ENCODE data around the gene TTC7B.

The TTC7B gene

GRCh38 chr14:90663680-90664079 lies 152.6 kb downstream of the TTC7B start:
- DNase-seq, result no peak

- DNase-seq, result no peak
Observed at GRCh38 chr14:90663140-90663539, 153.1 kb downstream of the TTC7B start.

GRCh38 chr14:90661866-90662265 lies 154.4 kb downstream of the TTC7B start:
- peak; percentile 3 for DNase-seq

GRCh38 chr14:90660865-90661570 lies 155.2 kb downstream of the TTC7B start:
- DNase-seq, result peak; percentile 79

GRCh38 chr14:90659156-90659555 lies 157.1 kb downstream of the TTC7B start:
- no peak for DNase-seq

- DNase-seq, result no peak
Observed at GRCh38 chr14:90658541-90658967, 157.7 kb downstream of the TTC7B start.

- no peak for DNase-seq
Observed at GRCh38 chr14:90656973-90657372, 159.3 kb downstream of the TTC7B start.

GRCh38 chr14:90655829-90656228 lies 160.4 kb downstream of the TTC7B start:
- no peak for DNase-seq

- DNase-seq, result no peak
Observed at GRCh38 chr14:90654831-90655276, 161.4 kb downstream of the TTC7B start.

GRCh38 chr14:90652626-90653025 lies 163.6 kb downstream of the TTC7B start:
- no peak for DNase-seq

GRCh38 chr14:90651976-90652560 lies 164.2 kb downstream of the TTC7B start:
- no peak for DNase-seq

- no peak for DNase-seq
Observed at GRCh38 chr14:90651271-90651804, 164.9 kb downstream of the TTC7B start.

- no peak for DNase-seq
Observed at GRCh38 chr14:90649557-90650135, 166.6 kb downstream of the TTC7B start.

- no peak for DNase-seq
Observed at GRCh38 chr14:90649083-90649482, 167.1 kb downstream of the TTC7B start.

- DNase-seq, result no peak
Observed at GRCh38 chr14:90648421-90648820, 167.8 kb downstream of the TTC7B start.

GRCh38 chr14:90647473-90648005 lies 168.7 kb downstream of the TTC7B start:
- DNase-seq, result no peak

GRCh38 chr14:90645842-90646443 lies 170.3 kb downstream of the TTC7B start:
- no peak for DNase-seq

GRCh38 chr14:90644882-90645281 lies 171.3 kb downstream of the TTC7B start:
- no peak for DNase-seq

- no peak for DNase-seq
Observed at GRCh38 chr14:90643982-90644670, 172.1 kb downstream of the TTC7B start.

- no peak for DNase-seq
Observed at GRCh38 chr14:90642244-90642717, 173.9 kb downstream of the TTC7B start.

GRCh38 chr14:90641615-90642243 lies 174.5 kb downstream of the TTC7B start:
- DNase-seq, result no peak

GRCh38 chr14:90641168-90641567 lies 175.1 kb downstream of the TTC7B start:
- DNase-seq, result no peak
